Stomach smooth muscle (tissue), 2 donors: ENCODE data around the gene FNBP1.
"Not testable (repeated sequence)": the region's sequence is repeated elsewhere in the genome, so short reads cannot be mapped to it uniquely, and the experiment has no call there.

Experiments
- H3K27ac ChIP-seq: one replicate; pipeline ENCODE4 v1.7.0; 2013; ENCODE audit warnings: mild to moderate bottlenecking, low read length, inconsistent platforms
- H3K27me3 ChIP-seq, 2 donors: one replicate each; pipeline ENCODE4 v1.7.0; 2013; ENCODE audit warnings: low read length in 2 of 2; ENCODE audit not compliant: insufficient read depth in 2 of 2, control insufficient read depth in 1 of 2
- H3K36me3 ChIP-seq, 2 donors: one replicate each; pipeline ENCODE4 v1.7.0; 2013; ENCODE audit warnings: low read length in 2 of 2; ENCODE audit not compliant: control insufficient read depth in 2 of 2, insufficient read depth in 2 of 2
- H3K4me1 ChIP-seq: one replicate; pipeline ENCODE4 v1.7.0; 2013; ENCODE audit warnings: low read length; ENCODE audit not compliant: control insufficient read depth, insufficient read depth
- H3K4me3 ChIP-seq, 2 donors: one replicate each; pipeline ENCODE4 v1.7.0; 2013; ENCODE audit warnings: low read length in 2 of 2
- H3K9ac ChIP-seq, 2 donors: one replicate each; pipeline ENCODE4 v1.7.0; 2013; ENCODE audit warnings: low read length in 2 of 2, mild to moderate bottlenecking in 1 of 2
- H3K9me3 ChIP-seq, 2 donors: one replicate each; pipeline ENCODE4 v1.7.0; 2013; ENCODE audit warnings: low read length in 2 of 2; ENCODE audit not compliant: control insufficient read depth in 2 of 2
- donor health status: healthy.
- donor health status: Pancreatic carcinoma.

Gene FNBP1

DNA sequence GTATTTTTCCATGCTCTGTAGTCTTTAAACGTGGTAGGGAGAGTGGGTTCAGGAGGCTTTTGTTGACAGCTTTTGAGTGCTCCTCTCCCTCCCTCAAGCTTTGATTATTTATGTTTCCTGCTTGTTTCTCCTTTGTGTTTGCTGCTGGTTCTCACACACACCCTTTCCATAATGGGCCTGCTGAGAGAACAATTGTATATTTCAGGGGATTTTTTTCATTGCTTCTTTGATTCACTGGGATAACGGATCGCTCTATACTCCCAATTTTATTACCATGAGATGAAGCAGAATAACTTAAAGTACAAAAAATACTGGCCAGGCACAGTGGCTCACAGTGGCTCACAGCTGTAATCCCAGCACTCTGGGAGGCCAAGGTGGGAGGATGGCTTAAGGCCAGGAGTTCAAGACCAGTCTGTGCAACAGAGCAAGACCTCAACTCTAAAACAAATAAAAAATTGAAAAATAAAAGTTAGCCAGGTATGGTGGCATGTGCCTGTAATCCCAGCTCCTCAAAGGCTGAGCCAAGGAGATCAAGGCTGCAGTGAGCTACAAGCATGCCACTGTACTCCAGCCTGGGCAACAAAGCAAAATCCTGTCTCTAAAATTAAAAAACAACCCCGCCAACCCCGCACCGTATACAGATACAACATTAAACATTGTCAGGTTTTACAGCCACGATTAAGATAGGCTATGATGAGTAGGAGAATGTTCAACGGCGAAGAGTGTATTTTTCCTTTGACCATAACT lies 140.8 kb downstream of the FNBP1 start:
- Histone ChIP-seq H3K27me3 (no peaks in the 10 kb centered on the region), H3K4me3 (no peak overlapping the region), H3K4me1 (peaks cover 3% of the 10 kb centered on the region), H3K36me3 (peaks cover 30 to 40% of the 10 kb centered on the region in 2 donors), H3K9ac (no peak overlapping the region), H3K27ac (no peak overlapping the region), H3K9me3 (no peaks in the 10 kb centered on the region)

DNA sequence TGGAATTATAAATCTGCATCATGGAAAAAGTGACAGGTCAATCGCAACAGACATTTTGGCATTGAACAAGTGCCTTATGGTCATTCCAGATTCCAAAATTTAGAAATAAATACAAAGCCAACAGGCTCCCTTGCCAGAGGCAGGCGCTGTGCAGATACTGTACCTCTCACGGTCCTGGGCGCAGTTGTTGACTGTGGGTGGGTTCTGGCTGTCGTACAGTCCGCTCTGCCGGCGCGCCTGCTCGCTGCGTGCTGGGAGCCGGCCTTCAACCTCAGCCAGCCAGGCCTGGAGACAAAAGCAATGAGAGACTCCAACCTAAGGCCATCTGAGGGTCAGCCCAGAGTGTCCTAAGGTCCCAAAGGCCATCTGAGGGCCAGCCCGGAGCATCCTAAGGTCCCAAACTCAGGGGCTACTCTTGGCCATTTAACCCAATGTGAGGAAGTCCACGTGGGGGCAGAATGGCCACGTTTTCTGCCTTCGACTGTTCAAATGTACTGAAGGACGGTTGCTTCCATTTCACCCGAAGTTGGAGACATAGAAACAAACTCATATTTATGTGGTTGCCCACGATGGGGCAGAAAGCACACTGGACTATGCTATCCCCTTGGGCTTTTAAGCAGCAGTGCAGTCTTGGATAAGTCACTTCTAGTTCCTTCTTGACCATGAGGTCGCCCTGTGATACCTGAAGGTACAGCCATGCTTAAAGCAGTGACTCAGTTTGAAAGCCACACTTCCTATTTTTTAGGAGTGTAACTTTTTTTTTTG lies 142.5 kb downstream of the FNBP1 start:
- H3K27me3 ChIP-seq: no peaks in the 10 kb centered on the region
- no peak overlapping the region for H3K9ac ChIP-seq
- H3K36me3 ChIP-seq: peaks cover 36 to 45% of the 10 kb centered on the region in 2 donors
- no peak overlapping the region for H3K4me3 ChIP-seq
- H3K27ac ChIP-seq: no peak overlapping the region
- H3K4me1 ChIP-seq: peaks cover 3% of the 10 kb centered on the region
- no peaks in the 10 kb centered on the region for H3K9me3 ChIP-seq

DNA sequence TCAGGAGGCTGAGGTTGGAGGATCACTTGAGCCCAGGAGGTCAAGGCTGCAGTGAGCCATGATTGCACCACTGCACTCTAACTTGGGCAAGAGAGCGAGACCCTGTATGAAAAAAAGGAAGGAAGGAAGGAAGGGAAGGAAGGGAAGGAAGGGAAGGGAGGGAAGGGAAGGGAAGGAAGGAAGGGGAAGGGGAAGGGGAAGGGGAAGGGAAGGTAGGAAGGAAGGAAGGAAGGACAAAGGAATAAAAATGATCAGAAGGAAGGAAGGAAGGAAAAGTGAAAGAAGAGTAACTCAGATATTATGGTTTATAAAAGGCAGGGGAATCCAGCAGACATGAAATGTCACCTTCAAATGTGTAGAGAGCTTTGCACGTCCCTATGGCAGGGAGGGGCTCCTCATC lies 143.4 kb downstream of the FNBP1 start:
- H3K4me3 ChIP-seq: no peak overlapping the region
- H3K27ac ChIP-seq: no peak overlapping the region
- peaks cover 3% of the 10 kb centered on the region for H3K4me1 ChIP-seq
- no peak overlapping the region for H3K9ac ChIP-seq
- H3K27me3 ChIP-seq: no peaks in the 10 kb centered on the region
- peaks cover 36 to 51% of the 10 kb centered on the region in 2 donors for H3K36me3 ChIP-seq
- no peaks in the 10 kb centered on the region for H3K9me3 ChIP-seq

GRCh38 chr9:129898185-129898584 lies 144.8 kb downstream of the FNBP1 start:
- Histone ChIP-seq H3K27ac (no peak overlapping the region), H3K36me3 (peaks cover 30 to 56% of the 10 kb centered on the region in 2 donors)

GRCh38 chr9:129897263-129897662 lies 145.7 kb downstream of the FNBP1 start:
- Histone ChIP-seq H3K27me3 (no peaks in the 10 kb centered on the region), H3K36me3 (peaks cover 27 to 51% of the 10 kb centered on the region in 2 donors), H3K4me3 (no peak overlapping the region), H3K4me1 (peaks cover 3% of the 10 kb centered on the region), H3K9me3 (no peaks in the 10 kb centered on the region), H3K9ac (no peak overlapping the region), H3K27ac (no peak overlapping the region)

More at GRCh38 chr9:129898185-129898584, 144.8 kb downstream of the FNBP1 start:
- no peak overlapping the region for H3K4me3 ChIP-seq
- no peak overlapping the region for H3K9ac ChIP-seq
- peaks cover 3% of the 10 kb centered on the region for H3K4me1 ChIP-seq
- no peaks in the 10 kb centered on the region for H3K27me3 ChIP-seq
- H3K9me3 ChIP-seq: no peaks in the 10 kb centered on the region

DNA sequence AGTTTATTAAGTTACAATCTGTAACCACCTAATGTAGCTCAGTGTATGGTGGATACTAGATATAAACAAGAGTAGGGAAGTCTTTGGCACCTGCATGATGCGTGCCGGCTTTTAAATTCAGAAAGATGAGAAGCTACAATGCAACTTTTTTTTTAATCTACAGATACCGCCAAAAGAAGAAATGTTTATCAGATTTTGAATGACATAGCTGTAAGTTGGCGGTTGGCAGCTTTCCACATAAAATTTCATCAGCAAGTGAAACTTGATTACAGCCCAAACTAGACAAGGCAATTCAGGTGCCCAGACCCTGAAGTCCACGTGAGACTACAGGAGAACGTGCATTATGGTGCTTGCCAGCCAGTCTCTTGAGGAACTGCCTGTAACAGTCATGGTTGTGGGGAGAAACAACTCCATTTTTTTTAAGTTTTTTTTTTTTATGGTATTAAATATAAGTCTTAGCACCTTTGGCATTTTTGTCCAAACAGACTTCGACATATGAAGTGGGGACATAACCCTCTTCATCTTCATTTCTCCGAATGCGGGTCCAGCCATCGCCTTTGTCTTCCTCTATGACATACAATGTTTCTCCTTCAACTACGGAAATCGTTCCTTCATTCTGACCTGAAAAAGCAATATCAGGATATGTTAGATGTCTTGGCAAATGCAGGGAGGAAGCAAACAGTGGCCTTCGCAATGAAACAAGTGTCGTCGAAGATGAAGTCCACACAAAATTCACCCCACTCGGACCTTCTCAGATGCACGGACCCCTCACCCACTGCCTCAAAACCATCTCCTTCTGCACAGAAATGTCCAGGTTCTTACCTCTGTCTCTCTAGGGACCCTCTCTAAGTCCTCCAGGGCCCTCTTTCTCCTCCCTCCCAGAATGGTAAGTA lies 147.4 kb downstream of the FNBP1 start:
- peaks cover 18 to 43% of the 10 kb centered on the region in 2 donors for H3K36me3 ChIP-seq
- peaks cover 3% of the 10 kb centered on the region for H3K4me1 ChIP-seq
- H3K4me3 ChIP-seq: no peak overlapping the region
- H3K9ac ChIP-seq: no peak overlapping the region
- no peaks in the 10 kb centered on the region for H3K27me3 ChIP-seq
- no peaks in the 10 kb centered on the region for H3K9me3 ChIP-seq
- H3K27ac ChIP-seq: no peak overlapping the region

DNA sequence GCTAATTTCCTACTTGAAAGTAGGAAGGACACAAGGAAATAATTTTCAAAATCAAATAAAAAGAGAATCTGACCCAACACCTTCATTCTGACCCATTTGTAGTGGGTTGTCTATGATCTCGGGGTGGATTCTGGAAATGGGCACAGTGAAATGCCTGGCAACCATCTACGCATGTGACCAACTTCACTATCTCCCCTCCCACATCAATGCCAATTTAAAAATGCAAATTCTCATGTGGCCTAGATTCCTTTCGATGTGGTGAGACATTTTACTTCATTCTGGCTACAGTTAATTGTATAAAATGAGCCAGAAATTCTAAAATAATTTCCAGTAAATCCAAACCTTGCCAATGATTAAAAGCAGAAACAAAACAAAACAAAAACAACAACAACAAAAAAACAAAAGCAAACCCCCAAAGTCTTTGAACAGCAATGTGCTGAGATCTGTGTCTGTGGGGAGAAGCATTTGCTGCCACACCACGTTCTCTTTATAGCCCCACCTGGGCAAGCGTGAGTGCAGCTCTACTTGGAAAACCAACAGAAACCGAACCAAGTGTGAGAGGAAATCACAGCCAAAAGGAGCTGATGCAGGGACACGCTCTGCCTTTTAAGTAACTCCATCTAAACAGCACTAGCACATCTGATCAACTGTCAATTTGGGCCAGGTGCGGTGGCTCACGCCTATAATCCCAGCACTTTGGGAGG lies 148.7 kb downstream of the FNBP1 start:
- peaks cover 14 to 36% of the 10 kb centered on the region in 2 donors for H3K36me3 ChIP-seq
- no peak overlapping the region for H3K27ac ChIP-seq
- peaks cover 3% of the 10 kb centered on the region for H3K4me1 ChIP-seq
- no peaks in the 10 kb centered on the region for H3K27me3 ChIP-seq
- no peaks in the 10 kb centered on the region for H3K9me3 ChIP-seq
- no peak overlapping the region for H3K4me3 ChIP-seq
- H3K9ac ChIP-seq: no peak overlapping the region

- H3K36me3 ChIP-seq: peaks cover 22 to 36% of the 10 kb centered on the region in 2 donors
- no peaks in the 10 kb centered on the region for H3K27me3 ChIP-seq
- H3K4me3 ChIP-seq: no peak overlapping the region
- peak overlapping the region; percentile 53 for H3K27ac ChIP-seq
- peaks cover 12% of the 10 kb centered on the region for H3K4me1 ChIP-seq
- no peaks in the 10 kb centered on the region for H3K9me3 ChIP-seq
- H3K9ac ChIP-seq: peak overlapping the region; percentile 22 to 42
These were observed 151.4 kb downstream of the FNBP1 start for GRCh38 chr9:129891569-129891968.

DNA sequence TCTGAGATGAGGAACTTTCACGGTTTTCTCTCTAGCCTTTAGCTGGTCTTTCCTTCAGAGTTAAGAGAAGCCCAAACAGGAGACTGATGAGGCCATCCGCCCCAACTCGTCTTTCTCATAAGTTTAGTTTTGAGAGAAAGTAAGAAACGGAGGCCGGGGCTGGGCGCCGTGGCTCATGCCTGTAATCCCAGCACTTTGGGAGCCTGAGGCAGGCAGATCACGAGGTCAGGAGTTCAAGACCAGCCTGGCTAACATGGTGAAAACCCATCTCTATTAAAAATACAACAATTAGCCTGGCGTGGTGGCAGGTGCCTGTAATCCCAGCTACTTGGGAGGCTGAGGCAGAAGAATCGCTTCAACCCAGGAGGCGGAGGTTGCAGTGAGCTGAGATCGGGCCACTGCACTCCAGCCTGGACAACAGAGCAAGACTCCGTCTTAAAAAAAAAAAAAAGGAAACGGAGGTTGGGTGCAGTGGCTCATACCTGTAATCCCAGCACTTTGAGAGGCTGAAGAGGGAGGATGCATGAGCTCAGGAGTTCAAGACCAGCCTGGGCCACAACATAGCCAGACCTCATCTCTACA lies 152.2 kb downstream of the FNBP1 start:
- H3K4me3 ChIP-seq, H3K9me3 ChIP-seq, H3K27ac ChIP-seq, H3K27me3 ChIP-seq, H3K9ac ChIP-seq: not testable (repeated sequence)
- Histone ChIP-seq H3K4me1 (peaks cover 19% of the 10 kb centered on the region), H3K36me3 (peaks cover 16 to 31% of the 10 kb centered on the region in 2 donors)
